Head of caudate nucleus (tissue), 42 donors: ENCODE measurements around the gene IMPDH1.
A peak's percentile ranks its signal among the peaks of the same experiment; 100 is the strongest.

Experiments
- DNase-seq, 42 donors: peaks; one replicate each; pipeline versions ENCODE4 v3.0.0 to v3.0.0-alpha.2; 2020 to 2021; ENCODE audit warnings: mixed read lengths in 7 of 42
- intact Hi-C: fragments of 100-400 bp; cut with DNase I; formaldehyde crosslinking; loops from one replicate; pipeline ENCODE4 v1.15.0; 2022

IMPDH1 gene

GRCh38 chr7:128352153-128352537, 57.6 kb downstream of the IMPDH1 start:
- DNase-seq: peak in 33 of 42 donors; percentile 23 to 74 (median 44)
- intact Hi-C loops: no loop called here

- DNase-seq: no peak
- intact Hi-C loops: no loop called here
Observed at GRCh38 chr7:128351296-128352152, 58.3 kb downstream of the IMPDH1 start.

- intact Hi-C loops: no loop called here
- no peak for DNase-seq
Observed at GRCh38 chr7:128350708-128351295, 59.0 kb downstream of the IMPDH1 start.

- intact Hi-C loops: no loop called here
- no peak for DNase-seq
Observed at GRCh38 chr7:128349466-128349825, 60.3 kb downstream of the IMPDH1 start.

GRCh38 chr7:128347647-128348097, 62.1 kb downstream of the IMPDH1 start:
- DNase-seq: peak in 41 of 42 donors; percentile 40 to 85 (median 66)
- intact Hi-C loops: loop anchor here (2.0 kb wide), 1 partner anchor 39 kb away; no protein-coding TSS in a partner anchor

- DNase-seq: no peak
- intact Hi-C loops: no loop called here
Observed at GRCh38 chr7:128344431-128344774, 65.4 kb downstream of the IMPDH1 start.

- intact Hi-C loops: no loop called here
- peak; percentile 65 to 94 (median 85) for DNase-seq
Observed at GRCh38 chr7:128343554-128344430, 66.0 kb downstream of the IMPDH1 start, which contains the start of gene RBM28. TSS of gene RBM28 (minus strand) at chr7:128343908. CDS start at chr7:128343793, 115 bp downstream.
